SU-DHL-6 (cell line): ENCODE data around the gene MBLAC2.
A peak's percentile ranks its signal among the peaks of the same experiment; 100 is the strongest.

Source experiments
- H2AFZ ChIP-seq: fragments of 200-600 bp; sonication (generic); 2 replicates; pipeline ENCODE4 v1.6.1; 2014; ENCODE audit warnings: low read depth, mild to moderate bottlenecking, moderate library complexity, mixed read lengths, antibody characterized with exemption, low read length; ENCODE audit not compliant: severe bottlenecking
- H3F3A ChIP-seq: fragments of 200-600 bp; shearing (Covaris generic); 2 replicates; pipeline ENCODE4 v1.6.0; 2016; ENCODE audit warnings: antibody characterized with exemption, mild to moderate bottlenecking; ENCODE audit not compliant: insufficient read depth
- H3K27ac ChIP-seq: fragments of 200-600 bp; sonication (generic); 2 replicates; pipeline ENCODE4 v1.5.1; 2016; ENCODE audit warnings: low read depth, mild to moderate bottlenecking, low read length, moderate library complexity, mixed read lengths
- H3K27me3 ChIP-seq: fragments of 200-600 bp; sonication (generic), shearing (Covaris generic); 2 replicates; pipeline ENCODE4 v1.6.0; 2014; ENCODE audit warnings: mild to moderate bottlenecking, low read length
- H3K36me3 ChIP-seq: fragments of 200-600 bp; sonication (generic); 2 replicates; pipeline ENCODE4 v1.6.1; 2014; ENCODE audit warnings: mild to moderate bottlenecking, low read length, mixed read lengths
- H3K4me2 ChIP-seq: fragments of 300-600, 200-600 bp; shearing (Covaris generic), sonication (generic); 2 replicates; pipeline ENCODE4 v1.6.0; 2014; ENCODE audit warnings: low read length, low read depth, mild to moderate bottlenecking; ENCODE audit not compliant: poor library complexity, severe bottlenecking
- H3K4me3 ChIP-seq: fragments of 200-600 bp; sonication (generic); 2 replicates; pipeline ENCODE4 v1.5.1; 2014; ENCODE audit warnings: antibody characterized with exemption, low read length, mild to moderate bottlenecking, mixed read lengths; ENCODE audit not compliant: insufficient read depth, poor library complexity, severe bottlenecking
- H3K79me2 ChIP-seq: fragments of 200-600 bp; sonication (generic); 2 replicates; pipeline ENCODE4 v1.6.1; 2014; ENCODE audit warnings: mild to moderate bottlenecking, low read length, moderate library complexity; ENCODE audit not compliant: insufficient read depth
- H3K9ac ChIP-seq: fragments of 200-600 bp; sonication (generic); 2 replicates; pipeline ENCODE4 v1.7.0; 2014; ENCODE audit warnings: mild to moderate bottlenecking, low read length
- H3K9me2 ChIP-seq: fragments of 200-600 bp; sonication (generic); replicated peaks from 2 replicates; pipeline ENCODE4 v1.6.1; 2014; ENCODE audit warnings: low read length; ENCODE audit not compliant: insufficient read depth
- H3K9me3 ChIP-seq: fragments of 200-600 bp; sonication (generic); 2 replicates; pipeline ENCODE4 v1.6.1; 2014; ENCODE audit warnings: low read length, mixed read lengths; ENCODE audit not compliant: insufficient read depth
- H4K20me1 ChIP-seq: fragments of 200-600 bp; sonication (generic); 2 replicates; pipeline ENCODE4 v1.6.1; 2014; ENCODE audit warnings: low read depth, mild to moderate bottlenecking, antibody characterized with exemption, low read length, moderate library complexity, mixed read lengths
- EZH2phosphoT487 ChIP-seq: fragments of 200-600 bp; sonication (generic), shearing (Covaris generic); conservative IDR thresholded peaks from 2 replicates; pipeline ENCODE4 v1.6.1; 2018; ENCODE audit warnings: mild to moderate bottlenecking, antibody characterized with exemption, low read length, moderate library complexity, mixed read lengths
- TF ChIP-seq, protein P1 (sequence below): fragments of 200-600 bp; sonication (generic); IDR thresholded peaks from one replicate; pipeline ENCODE4 v1.5.1; 2017; ENCODE audit warnings: antibody characterized with exemption, mild to moderate bottlenecking, low read length, moderate library complexity; ENCODE audit not compliant: insufficient read depth, poor library complexity, severe bottlenecking

Gene MBLAC2

GRCh38 chr5:90477073-90477472 is 2.5 kb upstream of the MBLAC2 start:
- Histone ChIP-seq H3K9me2 (no peaks in the 10 kb centered on the region), H3F3A (0 out of 2 replicates have a peak, but pooled peaks cover 4% of the 10 kb centered on the region), H3K9ac (no peak overlapping the region), H4K20me1 (no peaks in the 10 kb centered on the region), H2AFZ (no peak overlapping the region), H3K27ac (no peak overlapping the region), H3K4me2 (peak overlapping the region; percentile 89), H3K9me3 (no peaks in the 10 kb centered on the region), H3K79me2 (peaks cover 78% of the 10 kb centered on the region), H3K27me3 (no peaks in the 10 kb centered on the region), H3K4me3 (no peak overlapping the region), H3K36me3 (0 out of 2 replicates have a peak, but pooled peaks cover 2% of the 10 kb centered on the region)
- TF ChIP-seq EZH2phosphoT487, result no peak
- TF ChIP-seq, protein P1, sequence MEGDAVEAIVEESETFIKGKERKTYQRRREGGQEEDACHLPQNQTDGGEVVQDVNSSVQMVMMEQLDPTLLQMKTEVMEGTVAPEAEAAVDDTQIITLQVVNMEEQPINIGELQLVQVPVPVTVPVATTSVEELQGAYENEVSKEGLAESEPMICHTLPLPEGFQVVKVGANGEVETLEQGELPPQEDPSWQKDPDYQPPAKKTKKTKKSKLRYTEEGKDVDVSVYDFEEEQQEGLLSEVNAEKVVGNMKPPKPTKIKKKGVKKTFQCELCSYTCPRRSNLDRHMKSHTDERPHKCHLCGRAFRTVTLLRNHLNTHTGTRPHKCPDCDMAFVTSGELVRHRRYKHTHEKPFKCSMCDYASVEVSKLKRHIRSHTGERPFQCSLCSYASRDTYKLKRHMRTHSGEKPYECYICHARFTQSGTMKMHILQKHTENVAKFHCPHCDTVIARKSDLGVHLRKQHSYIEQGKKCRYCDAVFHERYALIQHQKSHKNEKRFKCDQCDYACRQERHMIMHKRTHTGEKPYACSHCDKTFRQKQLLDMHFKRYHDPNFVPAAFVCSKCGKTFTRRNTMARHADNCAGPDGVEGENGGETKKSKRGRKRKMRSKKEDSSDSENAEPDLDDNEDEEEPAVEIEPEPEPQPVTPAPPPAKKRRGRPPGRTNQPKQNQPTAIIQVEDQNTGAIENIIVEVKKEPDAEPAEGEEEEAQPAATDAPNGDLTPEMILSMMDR, result no peak

GRCh38 chr5:90476391-90476790 is 1.8 kb upstream of the MBLAC2 start:
- Histone ChIP-seq H2AFZ (no peak overlapping the region), H3K4me2 (peak overlapping the region; percentile 89), H3K27me3 (no peaks in the 10 kb centered on the region), H3K9me3 (no peaks in the 10 kb centered on the region), H3K79me2 (peaks cover 81% of the 10 kb centered on the region), H3F3A (0 out of 2 replicates have a peak, but pooled peaks cover 4% of the 10 kb centered on the region), H3K4me3 (peak overlapping the region; percentile 82), H3K9me2 (no peaks in the 10 kb centered on the region), H3K9ac (peak overlapping the region; percentile 82), H3K36me3 (0 out of 2 replicates have a peak, but pooled peaks cover 2% of the 10 kb centered on the region), H4K20me1 (no peaks in the 10 kb centered on the region), H3K27ac (peak overlapping the region; percentile 18; the same call in 1 of the 2 replicates)
- TF ChIP-seq, protein P1, result no peak
- no peak for TF ChIP-seq EZH2phosphoT487

GRCh38 chr5:90475436-90475980 is 937 bp upstream of the MBLAC2 start:
- Histone ChIP-seq H3K36me3 (no peaks in the 10 kb centered on the region), H2AFZ (peak overlapping the region; percentile 69), H3K4me2 (peak overlapping the region; percentile 89), H3F3A (0 out of 2 replicates have a peak, but pooled peaks cover 4% of the 10 kb centered on the region), H3K9me2 (no peaks in the 10 kb centered on the region), H3K27me3 (no peaks in the 10 kb centered on the region), H3K27ac (peak overlapping the region; percentile 18; the same call in 1 of the 2 replicates), H3K79me2 (peaks cover 81% of the 10 kb centered on the region), H4K20me1 (no peaks in the 10 kb centered on the region), H3K9me3 (no peaks in the 10 kb centered on the region), H3K4me3 (peak overlapping the region; percentile 82), H3K9ac (peak overlapping the region; percentile 82)
- TF ChIP-seq, protein P1, result no peak
- TF ChIP-seq EZH2phosphoT487, result no peak
